Measurements from ENCODE around the gene ORM2. TPM values are rescaled to one million over a fixed set of nuclear protein-coding genes. Genes with fewer than 3 reads are reported as not detected.
A peak's percentile ranks its signal among the peaks of the same experiment; 100 is the strongest.

ORM2 gene
- total and polyA plus RNA-seq, 2 of the 8 experiments (the other 6 are each of a cell fraction or from before 2014, with no cell fraction given) = 1.3 TPM; not detected in 1

DNA sequence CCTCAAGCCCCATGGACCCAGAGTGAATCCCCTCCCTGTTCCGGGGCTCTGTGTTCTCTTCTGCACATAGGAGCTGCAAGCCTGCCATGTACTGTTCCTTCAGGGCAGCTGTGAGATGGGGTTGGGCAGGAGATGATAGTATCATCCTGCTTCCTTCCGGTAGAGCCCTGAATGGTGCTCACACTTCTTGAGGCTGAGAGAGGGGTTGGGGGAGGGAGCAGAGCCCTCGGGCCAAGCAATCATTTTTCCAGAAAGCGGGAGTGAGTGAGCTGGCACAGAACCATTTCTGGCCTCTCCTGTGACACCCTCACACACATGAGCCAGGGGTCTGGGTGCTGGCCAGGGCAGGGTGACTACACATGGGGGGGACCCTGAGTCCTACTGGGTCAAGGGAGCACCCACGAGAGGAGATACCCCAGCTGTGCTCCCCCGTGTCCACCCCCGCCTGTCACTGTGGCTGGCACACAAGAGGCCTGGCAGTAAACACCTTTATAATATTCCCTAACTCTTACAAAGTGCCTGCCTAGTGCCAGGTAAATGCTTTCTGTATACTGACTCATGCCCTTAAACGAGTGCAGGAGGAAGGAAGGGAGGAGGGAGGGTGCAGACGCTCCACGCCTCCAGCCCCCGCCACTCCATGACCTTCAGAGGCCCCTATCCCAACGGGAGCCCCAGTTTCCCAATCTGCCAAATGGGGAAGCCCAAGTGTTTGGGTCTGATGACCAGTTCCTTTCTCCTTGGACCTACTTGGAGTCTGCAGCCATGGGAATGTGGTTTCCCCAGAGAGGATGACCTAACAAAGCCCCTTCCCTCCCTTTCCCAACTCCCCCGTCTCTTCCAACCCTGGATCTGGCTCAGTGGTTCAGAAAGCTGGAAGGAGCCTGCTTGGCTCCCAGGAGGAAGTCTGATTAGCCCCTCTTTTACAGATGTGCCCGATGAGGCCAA lies 42.6 kb downstream of the ORM2 start:
- DNase-seq (ENCODE audit: low read depth in 1 of 2, low spot score in 2 of 2) = no peak
- H3K4me1 ChIP-seq (replicated peaks in 1 of 4; ENCODE audit: control insufficient read depth in 3 of 4, insufficient read depth in 4 of 4, low read length in 3 of 4) = peaks cover 7 to 30% (median 22%) of the 10 kb centered on the region in 4 experiments
- H3K18ac ChIP-seq (ENCODE audit: extremely low read depth, low read length) = peak overlapping the region; percentile 97
- POLR2A ChIA-PET (ENCODE audit: partially characterized antibody) = interaction anchor here (0.6 to 5.9 kb wide), 4 partner anchors 12 to 27 kb away, joined by 3 to 67 read pairs (median 10); partner anchors contain the start of gene AKNA
- no peak overlapping the region; a peak in 1 of 4 replicates for H3K4me2 ChIP-seq (ENCODE audit: insufficient read depth in 1 of 2, low read depth in 2 of 2, low read length in 2 of 2)
- no peak overlapping the region for H3K56ac ChIP-seq (replicated peaks; ENCODE audit: insufficient read length, low read depth, low read length)
- no peak overlapping the region for H3K14ac ChIP-seq (ENCODE audit: insufficient read length)
- H3K27me3 ChIP-seq (replicated peaks in 1 of 4; ENCODE audit: control insufficient read depth in 3 of 4, extremely low read depth in 1 of 4, insufficient read depth in 3 of 4, low read length in 3 of 4) = no peaks in the 10 kb centered on the region
- no peak overlapping the region for H3K4me3 ChIP-seq (ENCODE audit: extremely low read depth in 1 of 4, insufficient read depth in 2 of 4, low read depth in 3 of 4, low read length in 4 of 4)
- peaks cover under 1 to 31% (median 10%) of the 10 kb centered on the region in 4 experiments; a peak in 4 of 8 replicates for H3K36me3 ChIP-seq (ENCODE audit: control insufficient read depth in 2 of 4, insufficient read depth in 4 of 4, low read length in 3 of 4)
- H4K8ac ChIP-seq (ENCODE audit: extremely low read depth, insufficient read depth, low read length) = peak overlapping the region; percentile 38
- H3K9ac ChIP-seq (replicated peaks in 1 of 4; ENCODE audit: extremely low read depth in 1 of 4, low read depth in 3 of 4, low read length in 3 of 4) = no peak overlapping the region
- H2BK120ac ChIP-seq (replicated peaks; ENCODE audit: low read depth, low read length) = peak overlapping the region; percentile 87
- H3K79me1 ChIP-seq (ENCODE audit: low read depth, low read length) = no peaks in the 10 kb centered on the region
- no peak overlapping the region for H2AFZ ChIP-seq (ENCODE audit: low read length)
- peak overlapping the region; percentile 96; the same call in 1 of the 2 replicates for H2BK15ac ChIP-seq (ENCODE audit: low read length)
- H4K91ac ChIP-seq (replicated peaks; ENCODE audit: insufficient read length, low read length) = peak overlapping the region; percentile 89
- H2AK5ac ChIP-seq (ENCODE audit: low read depth, low read length) = peak overlapping the region; percentile 96; the same call in 1 of the 2 replicates
- H4K20me1 ChIP-seq (replicated peaks in 1 of 2; ENCODE audit: control insufficient read depth in 1 of 2, insufficient read depth in 2 of 2, low read length in 2 of 2) = peaks cover 2% of the 10 kb centered on the region in 2 experiments
- peak overlapping the region; percentile 99; the same call in 1 of the 2 replicates for H2BK5ac ChIP-seq (ENCODE audit: low read depth, low read length)
- H3K9me3 ChIP-seq (ENCODE audit: insufficient read depth in 2 of 2, low read depth in 1 of 2, low read length in 1 of 2) = no peaks in the 10 kb centered on the region
- H2BK12ac ChIP-seq (ENCODE audit: low read depth, low read length) = peak overlapping the region; percentile 97; the same call in 1 of the 2 replicates
- no peak overlapping the region for H3K27ac ChIP-seq (ENCODE audit: low read depth, low read length)
- H4K5ac ChIP-seq (ENCODE audit: insufficient read length, low read depth, low read length) = peak overlapping the region; percentile 34
- H3K4ac ChIP-seq (replicated peaks; ENCODE audit: insufficient read length, low read depth, low read length) = peak overlapping the region; percentile 90
- H2BK20ac ChIP-seq (ENCODE audit: low read length) = peak overlapping the region; percentile 97; the same call in 1 of the 2 replicates
- peaks cover 11% of the 10 kb centered on the region; the same call in 1 of the 2 replicates for H3K23me2 ChIP-seq (ENCODE audit: low read depth, low read length)
- FAIRE-seq = no peak
- H3K79me2 ChIP-seq (ENCODE audit: control insufficient read depth in 1 of 2, insufficient read depth in 2 of 2, low read length in 2 of 2) = no peaks in the 10 kb centered on the region
- 80% methylated on average over 13 of the region's 14 CpGs; no CpG with 5 or more reads in 1 of the 2 experiments for WGBS, 2 experiments (ENCODE audit: extremely low coverage in 1 of 2, insufficient coverage in 1 of 2, insufficient read length in 1 of 2, insufficient replicate concordance in 2 of 2, low coverage in 1 of 2, low lambda C conversion rate in 2 of 2, missing lambda C conversion rate in 1 of 2)
- H3K23ac ChIP-seq (ENCODE audit: insufficient read length) = no peak overlapping the region
- CTCF ChIA-PET (ENCODE audit: partially characterized antibody) = interaction anchor here (1.0 to 1.4 kb wide), 3 partner anchors 11 to 34 kb away, joined by 4 to 5 read pairs (median 5); no protein-coding TSS in a partner anchor
- no peak for TF ChIP-seq BCL11A (IDR thresholded peaks at IDR 0.05; ENCODE audit: low read depth in 2 of 2, low read length in 2 of 2)
- no peak for TF ChIP-seq EP300 (IDR thresholded peaks at IDR 0.05; ENCODE audit: borderline replicate concordance in 1 of 2, low read depth in 2 of 2, low read length in 2 of 2)
- TF ChIP-seq JUN (IDR thresholded peaks at IDR 0.05; ENCODE audit: low read depth, low read length) = no peak
- TF ChIP-seq ASH2L (IDR thresholded peaks at IDR 0.05; ENCODE audit: low read length) = no peak
- TF ChIP-seq, protein P1, sequence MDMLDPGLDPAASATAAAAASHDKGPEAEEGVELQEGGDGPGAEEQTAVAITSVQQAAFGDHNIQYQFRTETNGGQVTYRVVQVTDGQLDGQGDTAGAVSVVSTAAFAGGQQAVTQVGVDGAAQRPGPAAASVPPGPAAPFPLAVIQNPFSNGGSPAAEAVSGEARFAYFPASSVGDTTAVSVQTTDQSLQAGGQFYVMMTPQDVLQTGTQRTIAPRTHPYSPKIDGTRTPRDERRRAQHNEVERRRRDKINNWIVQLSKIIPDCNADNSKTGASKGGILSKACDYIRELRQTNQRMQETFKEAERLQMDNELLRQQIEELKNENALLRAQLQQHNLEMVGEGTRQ (IDR thresholded peaks at IDR 0.05; ENCODE audit: low read length) = no peak
- no peak for TF ChIP-seq TCF12 (IDR thresholded peaks at IDR 0.05; ENCODE audit: low read depth, low read length)
- no peak for TF ChIP-seq EGR1 (IDR thresholded peaks at IDR 0.05; ENCODE audit: borderline replicate concordance, low read depth, low read length)
- no peak for TF ChIP-seq BRCA1 (IDR thresholded peaks at IDR 0.05; ENCODE audit: low read depth, low read length)
- no peak for TF ChIP-seq RAD21 (IDR thresholded peaks at IDR 0.05 in 1 of 2, conservative IDR thresholded peaks at IDR 0.05 in 1 of 2; ENCODE audit: low read depth in 2 of 2, low read length in 2 of 2)
